ENCODE results near the gene GPR107.

GPR107 gene

GRCh38 chr9:130129432-130130061, 75.8 kb downstream of the GPR107 start:
- TF ChIP-seq, protein P1, sequence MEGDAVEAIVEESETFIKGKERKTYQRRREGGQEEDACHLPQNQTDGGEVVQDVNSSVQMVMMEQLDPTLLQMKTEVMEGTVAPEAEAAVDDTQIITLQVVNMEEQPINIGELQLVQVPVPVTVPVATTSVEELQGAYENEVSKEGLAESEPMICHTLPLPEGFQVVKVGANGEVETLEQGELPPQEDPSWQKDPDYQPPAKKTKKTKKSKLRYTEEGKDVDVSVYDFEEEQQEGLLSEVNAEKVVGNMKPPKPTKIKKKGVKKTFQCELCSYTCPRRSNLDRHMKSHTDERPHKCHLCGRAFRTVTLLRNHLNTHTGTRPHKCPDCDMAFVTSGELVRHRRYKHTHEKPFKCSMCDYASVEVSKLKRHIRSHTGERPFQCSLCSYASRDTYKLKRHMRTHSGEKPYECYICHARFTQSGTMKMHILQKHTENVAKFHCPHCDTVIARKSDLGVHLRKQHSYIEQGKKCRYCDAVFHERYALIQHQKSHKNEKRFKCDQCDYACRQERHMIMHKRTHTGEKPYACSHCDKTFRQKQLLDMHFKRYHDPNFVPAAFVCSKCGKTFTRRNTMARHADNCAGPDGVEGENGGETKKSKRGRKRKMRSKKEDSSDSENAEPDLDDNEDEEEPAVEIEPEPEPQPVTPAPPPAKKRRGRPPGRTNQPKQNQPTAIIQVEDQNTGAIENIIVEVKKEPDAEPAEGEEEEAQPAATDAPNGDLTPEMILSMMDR (IDR thresholded peaks at IDR 0.05; ENCODE audit: low read depth, low read length, missing control alignments), result no peak
- in situ Hi-C loops (cut with HindIII; ENCODE audit: low pct_ligation_motif_present, low sequenced_read_pairs), result no loop called here
- peak overlapping the region; percentile 97 for H3K27ac ChIP-seq
- H3K27me3 ChIP-seq (replicated peaks), result no peaks in the 10 kb centered on the region
- peak; percentile 22 for DNase-seq
- no peak overlapping the region for H3K4me3 ChIP-seq (ENCODE audit: low read depth, low read length)
- H3K36me3 ChIP-seq (replicated peaks), result peaks cover 18% of the 10 kb centered on the region

GRCh38 chr9:130132746-130133145, 79.0 kb downstream of the GPR107 start:
- DNase-seq, result no peak
- no peak overlapping the region for H3K4me3 ChIP-seq (ENCODE audit: low read depth, low read length)
- in situ Hi-C loops (cut with HindIII; ENCODE audit: low pct_ligation_motif_present, low sequenced_read_pairs), result no loop called here
- H3K27me3 ChIP-seq (replicated peaks), result no peaks in the 10 kb centered on the region
- TF ChIP-seq, protein P1 (IDR thresholded peaks at IDR 0.05; ENCODE audit: low read depth, low read length, missing control alignments), result no peak
- no peak overlapping the region for H3K27ac ChIP-seq
- H3K36me3 ChIP-seq (replicated peaks), result peaks cover 18% of the 10 kb centered on the region

GRCh38 chr9:130137081-130137640, 83.5 kb downstream of the GPR107 start:
- H3K27ac ChIP-seq, result peak overlapping the region; percentile 81
- no peak for DNase-seq
- in situ Hi-C loops (cut with HindIII; ENCODE audit: low pct_ligation_motif_present, low sequenced_read_pairs), result no loop called here
- H3K4me3 ChIP-seq (ENCODE audit: low read depth, low read length), result no peak overlapping the region
- H3K36me3 ChIP-seq (replicated peaks), result peaks cover 3% of the 10 kb centered on the region
- no peaks in the 10 kb centered on the region for H3K27me3 ChIP-seq (replicated peaks)
- TF ChIP-seq, protein P1 (IDR thresholded peaks at IDR 0.05; ENCODE audit: low read depth, low read length, missing control alignments), result no peak

GRCh38 chr9:130137641-130138081, 84.0 kb downstream of the GPR107 start:
- H3K27ac ChIP-seq, result peak overlapping the region; percentile 81
- in situ Hi-C loops (cut with HindIII; ENCODE audit: low pct_ligation_motif_present, low sequenced_read_pairs), result no loop called here
- H3K4me3 ChIP-seq (ENCODE audit: low read depth, low read length), result no peak overlapping the region

DNA sequence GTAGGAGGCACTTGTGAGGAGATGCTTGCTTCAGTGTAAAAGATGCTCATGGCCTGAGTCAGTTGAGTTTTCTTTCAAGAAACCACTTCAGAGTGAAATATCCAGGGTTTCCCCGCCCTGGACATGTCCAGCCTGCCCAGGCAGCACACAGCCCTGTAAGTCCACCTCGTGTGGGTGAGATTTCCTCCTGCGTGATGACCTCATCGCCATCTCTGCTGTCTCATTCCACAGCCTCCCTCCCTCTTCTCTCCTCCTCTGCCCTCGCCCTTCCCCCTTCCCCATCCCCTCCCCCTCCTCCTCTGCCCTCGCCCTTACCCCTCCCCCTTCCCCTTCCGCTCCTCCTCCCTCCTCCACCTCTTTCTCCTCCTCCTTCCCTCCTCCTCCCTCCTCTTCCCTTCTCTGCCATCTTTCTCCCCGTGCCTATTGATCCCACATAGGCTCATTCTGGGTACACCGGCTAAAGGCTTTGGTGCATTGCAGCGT, 84.5 kb downstream of the GPR107 start:
- H3K4me3 ChIP-seq (ENCODE audit: low read depth, low read length), result no peak overlapping the region
- TF ChIP-seq, protein P1 (IDR thresholded peaks at IDR 0.05; ENCODE audit: low read depth, low read length, missing control alignments), result no peak
- DNase-seq, result peak; percentile 94
- no peaks in the 10 kb centered on the region for H3K27me3 ChIP-seq (replicated peaks)
- in situ Hi-C loops (cut with HindIII; ENCODE audit: low pct_ligation_motif_present, low sequenced_read_pairs), result no loop called here
- H3K36me3 ChIP-seq (replicated peaks), result peaks cover 3% of the 10 kb centered on the region
- peak overlapping the region; percentile 81 for H3K27ac ChIP-seq

More at GRCh38 chr9:130137641-130138081, 84.0 kb downstream of the GPR107 start:
- no peak for DNase-seq
- H3K27me3 ChIP-seq (replicated peaks), result no peaks in the 10 kb centered on the region
- H3K36me3 ChIP-seq (replicated peaks), result peaks cover 3% of the 10 kb centered on the region
- TF ChIP-seq, protein P1 (IDR thresholded peaks at IDR 0.05; ENCODE audit: low read depth, low read length, missing control alignments), result no peak
